K562 (cell line): Measurements from ENCODE around the gene KIAA0319L. TPM values are rescaled to one million over a fixed set of nuclear protein-coding genes. Genes with fewer than 3 reads are reported as not detected.

ENCODE experiments used
- E2F1 ChIP-seq: sonication (generic); formaldehyde crosslinking; IDR thresholded peaks from 2 replicates; pipeline ENCODE4 v1.8.1; 2023; ENCODE audit warnings: mild to moderate bottlenecking, missing genetic modification reagents, moderate library complexity
- ERF ChIP-seq: fragments of 450-650 bp; formaldehyde crosslinking; IDR thresholded peaks from 2 replicates; pipeline ENCODE4 v1.4.0; 2020; ENCODE audit warnings: mild to moderate bottlenecking, mixed read lengths
- TEAD4 ChIP-seq, 2 experiments: sonication (generic) in 1 of 2; formaldehyde crosslinking in 1 of 2; IDR thresholded peaks; 2 replicates each; pipeline versions ENCODE4 v1.6.1 to v1.8.0; 2012 to 2022; ENCODE audit warnings: borderline replicate concordance in 1 of 2, inconsistent platforms in 1 of 2, low read length in 1 of 2, mild to moderate bottlenecking in 1 of 2, missing genetic modification reagents in 1 of 2
- ZBTB5 ChIP-seq: fragments of 450-650 bp; IDR thresholded peaks from 2 replicates; pipeline ENCODE4 v1.6.1; 2017; ENCODE audit warnings: antibody characterized with exemption
- ZBTB7A ChIP-seq: IDR thresholded peaks from 2 replicates; pipeline ENCODE4 v1.6.1; 2011; ENCODE audit warnings: low read depth, mild to moderate bottlenecking, low read length, moderate library complexity, borderline replicate concordance; ENCODE audit not compliant: control insufficient read depth
- ZNF764 ChIP-seq: fragments of 250-450 bp; sonication (Bioruptor Pico); IDR thresholded peaks from 2 replicates; pipeline ENCODE4 v1.4.0; 2020; ENCODE audit warnings: low read depth, mild to moderate bottlenecking, moderate library complexity
- polyA plus RNA-seq, 8 experiments: library from polyadenylated mRNA; depleted of rRNA in 4 of 8; stranded (reverse) in 5 of 8; unstranded in 3 of 8; fragments of >200 nt; fragmentation: Nextera tagmentation in 2 of 8; fragmentation: Illumina TruSeq in 1 of 8; extraction: Ambion mirVana in 2 of 8; extraction: Trizol in 1 of 8; gene quantifications; 2 replicates each; pipeline versions ENCODE4 v1.2.1 to v1.2.3, GENCODE V29; 2011 to 2014; ENCODE audit warnings: inconsistent platforms in 1 of 8, missing spikeins in 1 of 8
- total RNA-seq, 7 experiments: library from RNA; depleted of rRNA in 6 of 7; stranded (reverse); fragments of >200 nt in 6 of 7; fragmentation: Illumina TruSeq in 2 of 7; extraction: Trizol in 2 of 7; gene quantifications; 2 replicates each; pipeline versions ENCODE4 v1.2.1 to v1.2.3, GENCODE V29; 2011 to 2021; ENCODE audit warnings: low replicate concordance in 1 of 7

KIAA0319L gene
- total and polyA plus RNA-seq, 9 of the 15 experiments (the other 6 are each of a cell fraction or from before 2014, with no cell fraction given): 2.4 to 51.7 (median 27.4) TPM

GRCh38 chr1:35390600-35391494, 166.4 kb downstream of the KIAA0319L start (continued):
- no peak for TF ChIP-seq ZBTB5
- TF ChIP-seq E2F1 (CRISPR knock-in tag): no peak
- TF ChIP-seq ERF (CRISPR knock-in tag): no peak
- TF ChIP-seq TEAD4 (IDR thresholded peaks at IDR 0.05; ENCODE audit: low read length): no peak
- no peak for TF ChIP-seq TEAD4 (CRISPR knock-in tag; IDR thresholded peaks at IDR 0.05; ENCODE audit: borderline replicate concordance)
- no peak for TF ChIP-seq ZNF764 (CRISPR knock-in tag)
- no peak for TF ChIP-seq ZBTB7A
